ENCODE measurements around the gene TMEM163. TPM values are rescaled to one million over a fixed set of nuclear protein-coding genes. Genes with fewer than 3 reads are reported as not detected.

Gene TMEM163
- total RNA-seq, 2 donors from 2014 or later: 0.14 to 2.5 TPM

GRCh38 chr2:134505446-134505845 is 213.4 kb downstream of the TMEM163 start:
- no peaks in the 10 kb centered on the region for H3K4me1 ChIP-seq (ENCODE audit: control insufficient read depth in 1 of 2, low read depth in 2 of 2)

GRCh38 chr2:134504586-134505336 is 214.0 kb downstream of the TMEM163 start:
- TF ChIP-seq, protein P1, sequence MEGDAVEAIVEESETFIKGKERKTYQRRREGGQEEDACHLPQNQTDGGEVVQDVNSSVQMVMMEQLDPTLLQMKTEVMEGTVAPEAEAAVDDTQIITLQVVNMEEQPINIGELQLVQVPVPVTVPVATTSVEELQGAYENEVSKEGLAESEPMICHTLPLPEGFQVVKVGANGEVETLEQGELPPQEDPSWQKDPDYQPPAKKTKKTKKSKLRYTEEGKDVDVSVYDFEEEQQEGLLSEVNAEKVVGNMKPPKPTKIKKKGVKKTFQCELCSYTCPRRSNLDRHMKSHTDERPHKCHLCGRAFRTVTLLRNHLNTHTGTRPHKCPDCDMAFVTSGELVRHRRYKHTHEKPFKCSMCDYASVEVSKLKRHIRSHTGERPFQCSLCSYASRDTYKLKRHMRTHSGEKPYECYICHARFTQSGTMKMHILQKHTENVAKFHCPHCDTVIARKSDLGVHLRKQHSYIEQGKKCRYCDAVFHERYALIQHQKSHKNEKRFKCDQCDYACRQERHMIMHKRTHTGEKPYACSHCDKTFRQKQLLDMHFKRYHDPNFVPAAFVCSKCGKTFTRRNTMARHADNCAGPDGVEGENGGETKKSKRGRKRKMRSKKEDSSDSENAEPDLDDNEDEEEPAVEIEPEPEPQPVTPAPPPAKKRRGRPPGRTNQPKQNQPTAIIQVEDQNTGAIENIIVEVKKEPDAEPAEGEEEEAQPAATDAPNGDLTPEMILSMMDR (IDR thresholded peaks at IDR 0.05): no peak
- DNase-seq (ENCODE audit: low spot score) (no peak), ATAC-seq (ENCODE audit: insufficient number of reproducible peaks, low FRiP score, low read depth) (no peak)
- Histone ChIP-seq H3K9me3 (no peaks in the 10 kb centered on the region), H3K27me3 (replicated peaks; ENCODE audit: insufficient read depth) (no peaks in the 10 kb centered on the region), H3K36me3 (no peaks in the 10 kb centered on the region), H3K4me1 (ENCODE audit: control insufficient read depth in 1 of 2, low read depth in 2 of 2) (no peaks in the 10 kb centered on the region), H3K27ac (no peak overlapping the region), H3K4me3 (no peak overlapping the region)

More at GRCh38 chr2:134505446-134505845, 213.4 kb downstream of the TMEM163 start:
- DNase-seq (ENCODE audit: low spot score): no peak
- Histone ChIP-seq H3K27me3 (replicated peaks; ENCODE audit: insufficient read depth) (no peaks in the 10 kb centered on the region), H3K4me3 (no peak overlapping the region), H3K36me3 (no peaks in the 10 kb centered on the region), H3K27ac (no peak overlapping the region), H3K9me3 (no peaks in the 10 kb centered on the region)
- ATAC-seq (ENCODE audit: insufficient number of reproducible peaks, low FRiP score, low read depth): no peak
- TF ChIP-seq, protein P1 (IDR thresholded peaks at IDR 0.05): no peak

DNA sequence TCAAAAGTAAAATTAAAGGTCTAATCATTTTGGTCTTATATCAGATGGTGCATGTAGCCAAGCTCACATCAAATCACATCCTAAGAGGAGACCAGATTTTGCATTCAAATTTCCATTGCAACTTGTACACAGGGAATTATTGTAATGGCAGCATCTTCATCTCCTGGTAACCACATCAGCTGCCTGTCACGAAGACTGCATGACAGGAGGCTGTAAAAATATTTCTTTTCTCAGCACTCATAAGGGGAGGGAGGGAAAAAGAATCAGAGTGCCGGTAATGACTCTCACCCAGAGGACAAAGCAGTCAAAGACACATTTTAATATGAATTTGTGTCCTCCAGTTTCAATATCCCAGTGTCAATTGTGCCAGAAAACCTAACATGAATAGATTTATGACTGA is 216.7 kb downstream of the TMEM163 start:
- ATAC-seq (ENCODE audit: insufficient number of reproducible peaks, low FRiP score, low read depth) (no peak), DNase-seq (ENCODE audit: low spot score) (no peak)
- TF ChIP-seq, protein P1 (IDR thresholded peaks at IDR 0.05): no peak
- Histone ChIP-seq H3K27ac (no peak overlapping the region), H3K27me3 (replicated peaks; ENCODE audit: insufficient read depth) (no peaks in the 10 kb centered on the region), H3K9me3 (no peaks in the 10 kb centered on the region), H3K4me1 (ENCODE audit: control insufficient read depth in 1 of 2, low read depth in 2 of 2) (no peaks in the 10 kb centered on the region), H3K36me3 (no peaks in the 10 kb centered on the region), H3K4me3 (no peak overlapping the region)

GRCh38 chr2:134501476-134502091 is 217.2 kb downstream of the TMEM163 start:
- H3K27ac ChIP-seq: no peak overlapping the region
- TF ChIP-seq, protein P1 (IDR thresholded peaks at IDR 0.05): no peak
- H3K36me3 ChIP-seq: no peaks in the 10 kb centered on the region
- DNase-seq (ENCODE audit: low spot score) (no peak), ATAC-seq (ENCODE audit: insufficient number of reproducible peaks, low FRiP score, low read depth) (no peak)
- H3K9me3 ChIP-seq: no peaks in the 10 kb centered on the region
- no peaks in the 10 kb centered on the region for H3K27me3 ChIP-seq (replicated peaks; ENCODE audit: insufficient read depth)
- H3K4me1 ChIP-seq (ENCODE audit: control insufficient read depth in 1 of 2, low read depth in 2 of 2): no peaks in the 10 kb centered on the region
- no peak overlapping the region for H3K4me3 ChIP-seq

DNA sequence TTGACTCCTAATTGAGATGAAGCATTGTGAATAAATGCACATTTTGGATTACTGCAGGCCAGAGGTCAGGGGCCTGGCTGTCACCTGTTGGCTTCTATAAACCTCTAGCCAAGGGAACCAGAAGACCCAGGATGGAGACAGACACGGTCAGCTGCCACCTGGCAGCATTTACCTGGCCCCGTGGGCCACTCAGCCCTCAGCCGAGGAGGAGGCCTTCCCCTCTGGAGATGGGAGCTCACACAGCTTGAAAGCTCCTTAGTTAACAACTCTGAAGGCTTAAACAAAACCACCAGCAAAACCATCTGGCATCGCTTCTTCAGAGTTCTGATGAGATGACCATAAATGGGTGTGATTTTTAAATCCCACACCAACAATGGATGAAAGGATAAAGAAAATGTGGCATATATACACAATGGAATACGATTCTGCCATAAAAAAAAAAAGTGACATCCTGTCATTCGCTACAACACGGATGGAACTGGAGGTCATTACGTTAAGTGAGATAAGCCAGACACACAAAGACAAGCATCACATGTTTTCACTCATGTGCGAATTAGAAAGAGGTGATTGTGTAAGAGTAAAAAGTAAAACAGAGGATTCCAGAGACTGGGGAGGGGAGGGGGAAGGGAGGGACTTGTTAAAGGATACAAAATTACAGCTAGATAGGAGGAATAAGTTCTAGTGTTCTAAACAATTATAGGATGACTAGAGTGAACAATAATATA is 218.4 kb downstream of the TMEM163 start:
- no peaks in the 10 kb centered on the region for H3K9me3 ChIP-seq
- H3K36me3 ChIP-seq: no peaks in the 10 kb centered on the region
- no peaks in the 10 kb centered on the region for H3K27me3 ChIP-seq (replicated peaks; ENCODE audit: insufficient read depth)
- TF ChIP-seq, protein P1 (IDR thresholded peaks at IDR 0.05): no peak
- H3K4me1 ChIP-seq (ENCODE audit: control insufficient read depth in 1 of 2, low read depth in 2 of 2): no peaks in the 10 kb centered on the region
- no peak overlapping the region for H3K4me3 ChIP-seq
- DNase-seq (ENCODE audit: low spot score): no peak
- H3K27ac ChIP-seq: no peak overlapping the region
- no peak for ATAC-seq (ENCODE audit: insufficient number of reproducible peaks, low FRiP score, low read depth)

Data from thoracic aorta (tissue), 2 donors.